Left forelimb (tissue), 1 donor: Measurements from ENCODE around the gene HYAL3.

Experiments
- DNase-seq: peaks from one replicate; pipeline ENCODE4 v3.0.0-alpha.2; 2018; ENCODE audit warnings: low spot score

The HYAL3 gene, protein sequence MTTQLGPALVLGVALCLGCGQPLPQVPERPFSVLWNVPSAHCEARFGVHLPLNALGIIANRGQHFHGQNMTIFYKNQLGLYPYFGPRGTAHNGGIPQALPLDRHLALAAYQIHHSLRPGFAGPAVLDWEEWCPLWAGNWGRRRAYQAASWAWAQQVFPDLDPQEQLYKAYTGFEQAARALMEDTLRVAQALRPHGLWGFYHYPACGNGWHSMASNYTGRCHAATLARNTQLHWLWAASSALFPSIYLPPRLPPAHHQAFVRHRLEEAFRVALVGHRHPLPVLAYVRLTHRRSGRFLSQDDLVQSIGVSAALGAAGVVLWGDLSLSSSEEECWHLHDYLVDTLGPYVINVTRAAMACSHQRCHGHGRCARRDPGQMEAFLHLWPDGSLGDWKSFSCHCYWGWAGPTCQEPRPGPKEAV

DNA sequence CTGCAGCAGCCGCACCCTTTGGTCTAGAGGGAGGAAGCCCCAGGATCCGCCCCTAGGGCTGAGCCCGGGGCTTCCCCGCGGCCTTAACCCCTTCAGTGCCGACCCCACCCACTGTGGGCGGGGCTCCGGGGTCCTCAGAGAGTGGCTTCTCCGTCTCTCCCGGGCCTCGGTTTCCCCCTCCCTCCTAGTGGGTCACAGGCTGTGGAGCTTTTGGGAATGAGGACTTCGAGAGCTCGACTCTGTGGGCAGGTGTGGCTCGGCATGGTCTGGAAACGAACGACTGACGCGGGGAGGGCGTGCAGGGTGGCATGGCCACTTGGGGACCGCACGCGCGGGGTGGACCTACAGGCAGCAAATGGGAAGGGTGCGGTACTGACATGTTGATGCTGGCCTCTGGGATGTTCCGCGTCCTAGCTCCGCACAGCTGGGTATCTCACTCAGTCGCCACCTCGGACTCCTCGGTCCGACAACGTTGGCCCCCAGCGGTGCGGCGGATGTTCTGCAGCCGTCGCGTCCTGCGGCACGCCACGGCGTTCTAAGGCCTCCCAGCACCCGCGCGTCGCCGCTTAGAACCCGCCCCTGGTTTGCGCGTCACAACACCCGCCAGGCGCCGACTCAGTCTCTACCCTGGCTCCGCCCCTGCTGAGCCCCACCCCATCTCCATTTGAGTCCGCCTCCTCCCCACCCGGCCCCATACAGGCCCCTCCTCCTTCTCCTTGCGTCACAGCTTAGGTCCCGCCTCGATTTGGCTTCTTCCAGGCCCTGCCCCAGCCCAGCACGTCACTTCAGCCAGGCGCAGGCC lies at the start of gene HYAL3, which contains the start of gene NAA80:
Gene HYAL3, minus strand, starts transcription at position 570 of the 802 bp plus-strand sequence. CDS start 3,803 bp downstream, outside the sequence.
Gene NAA80, minus strand, starts transcription at position 570 of the 802 bp plus-strand sequence. CDS start 1,942 bp downstream, outside the sequence.
- DNase-seq, result peak; percentile 100

DNA sequence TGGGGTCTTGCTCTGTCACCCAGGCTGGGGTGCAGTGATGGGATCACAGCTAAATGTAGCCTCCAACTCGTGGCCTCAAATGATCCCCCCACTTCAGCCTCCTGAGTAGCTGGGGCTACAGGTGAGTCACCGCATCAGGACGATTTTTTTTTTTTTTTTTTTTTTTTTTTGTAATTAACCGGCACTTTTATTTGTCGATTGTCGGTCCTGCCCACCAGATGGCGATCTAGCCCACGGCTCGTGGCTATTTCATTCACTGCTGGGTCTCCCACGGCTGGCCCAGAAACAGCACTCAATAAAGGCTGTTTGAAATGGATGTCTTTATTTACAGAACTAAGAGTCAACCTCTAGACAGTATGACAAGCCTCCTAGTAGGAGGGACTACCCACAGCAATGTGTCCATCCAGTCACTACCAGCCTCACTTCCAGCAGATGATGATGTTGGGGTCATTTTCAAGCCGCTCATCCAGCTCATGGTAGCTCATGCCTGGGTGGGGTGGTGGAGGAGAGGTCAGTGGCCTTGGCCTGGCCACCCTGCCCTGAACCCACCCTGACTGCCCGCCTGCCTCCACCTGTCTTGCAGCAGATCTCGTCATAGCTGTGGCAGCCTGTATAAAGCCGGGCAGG lies 48.1 kb upstream of the HYAL3 start:
- no peak for DNase-seq

DNA sequence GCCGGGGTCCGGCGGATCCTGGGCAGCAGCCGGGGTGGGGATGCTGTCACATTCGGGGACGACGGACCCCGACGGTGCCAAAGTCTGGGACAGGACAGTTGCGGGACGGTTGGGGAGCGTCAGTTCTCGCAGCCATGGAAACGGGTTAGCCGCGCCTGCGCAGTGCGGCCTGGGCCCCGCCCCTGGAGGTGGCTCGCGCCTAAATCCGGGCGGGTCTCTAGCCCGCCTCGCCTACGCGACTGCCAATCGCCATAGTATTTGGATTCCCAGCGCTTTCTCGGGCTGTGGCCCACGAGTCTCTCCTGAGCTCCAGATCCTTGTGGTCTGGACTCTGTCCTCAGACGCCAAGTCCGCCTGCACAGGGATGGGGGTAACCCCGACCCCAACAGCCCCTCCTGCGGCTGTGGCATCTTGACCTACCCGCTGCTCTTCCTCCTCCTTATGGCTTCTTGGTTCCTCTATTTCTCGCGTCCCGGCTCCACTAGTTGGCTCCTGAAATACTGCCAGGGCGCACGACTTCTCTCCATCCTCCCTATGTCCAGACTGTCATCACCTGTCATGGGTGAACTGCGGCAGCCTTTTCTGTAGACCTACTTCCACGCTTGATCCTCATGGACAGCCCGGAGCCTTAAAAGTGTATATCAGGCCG lies 46.5 kb upstream of the HYAL3 start, which contains the start of gene ZMYND10:
Gene ZMYND10, minus strand, starts transcription at position 147 of the 649 bp plus-strand sequence. CDS start 153 bp downstream, outside the sequence.
- DNase-seq, result peak; percentile 82

- DNase-seq, result no peak
Observed at GRCh38 chr3:50345008-50345407, 45.8 kb upstream of the HYAL3 start.

GRCh38 chr3:50342813-50343633 lies 43.8 kb upstream of the HYAL3 start:
- DNase-seq, result no peak

DNA sequence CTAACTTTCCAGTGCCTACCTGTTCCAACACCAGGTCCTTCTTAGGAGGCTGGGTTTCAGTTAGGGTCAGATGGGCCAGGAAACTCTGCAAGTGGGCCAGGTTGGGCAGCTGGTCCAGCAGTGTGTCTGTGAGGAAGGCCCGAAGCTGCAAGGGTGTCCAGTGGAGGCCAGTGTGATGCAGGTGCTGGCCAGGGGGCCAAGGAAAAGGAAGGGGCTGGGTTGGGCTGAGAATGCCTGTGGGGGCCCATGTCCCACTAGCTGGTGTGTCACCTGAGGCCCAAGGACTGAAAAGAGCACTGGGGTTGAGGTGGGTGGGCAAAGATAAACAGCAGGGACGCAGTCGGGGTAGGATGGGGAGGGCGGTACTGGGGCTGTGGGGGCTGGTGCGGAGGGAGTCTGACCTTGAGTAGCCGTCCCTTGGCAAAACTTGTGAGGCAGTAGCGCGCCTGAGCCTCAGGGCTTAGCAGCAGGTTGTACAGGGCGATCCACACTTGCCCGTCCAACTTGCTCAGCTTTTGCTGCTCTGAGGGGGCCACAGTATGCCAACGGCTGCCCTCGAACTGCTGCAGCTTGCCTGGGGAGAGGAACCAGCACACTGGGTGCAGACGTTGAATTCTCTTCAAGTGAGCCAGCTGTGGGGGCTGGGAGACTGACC lies 42.9 kb upstream of the HYAL3 start:
- no peak for DNase-seq

GRCh38 chr3:50341537-50341936 lies 42.3 kb upstream of the HYAL3 start:
- DNase-seq, result no peak

GRCh38 chr3:50340448-50341329 lies 41.5 kb upstream of the HYAL3 start, which contains the start of gene RASSF1:
Gene RASSF1 (minus strand): TSS chr3:50340836. CDS start chr3:50340805, 31 bp downstream.
- peak; percentile 86 for DNase-seq

DNA sequence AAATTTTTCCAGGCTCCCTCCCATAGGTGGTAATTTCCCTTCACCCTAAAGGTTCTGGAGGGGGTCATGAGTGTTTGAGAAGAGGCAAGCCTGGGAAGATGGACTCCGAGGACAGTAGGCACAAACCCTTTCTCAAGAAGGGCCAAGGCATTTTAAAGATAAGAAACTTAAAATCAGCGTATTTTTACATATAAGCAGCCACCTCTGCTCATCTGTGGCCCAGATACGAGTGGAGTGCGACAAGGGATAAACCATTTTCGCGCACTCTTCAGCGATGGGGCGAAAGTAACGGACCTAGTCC lies 40.9 kb upstream of the HYAL3 start:
- no peak for DNase-seq

- DNase-seq, result no peak
Observed at GRCh38 chr3:50339485-50340146, 40.4 kb upstream of the HYAL3 start.

- no peak for DNase-seq
Observed at GRCh38 chr3:50338965-50339364, 39.8 kb upstream of the HYAL3 start.

GRCh38 chr3:50337175-50337861 lies 38.1 kb upstream of the HYAL3 start:
- peak; percentile 99 for DNase-seq

DNA sequence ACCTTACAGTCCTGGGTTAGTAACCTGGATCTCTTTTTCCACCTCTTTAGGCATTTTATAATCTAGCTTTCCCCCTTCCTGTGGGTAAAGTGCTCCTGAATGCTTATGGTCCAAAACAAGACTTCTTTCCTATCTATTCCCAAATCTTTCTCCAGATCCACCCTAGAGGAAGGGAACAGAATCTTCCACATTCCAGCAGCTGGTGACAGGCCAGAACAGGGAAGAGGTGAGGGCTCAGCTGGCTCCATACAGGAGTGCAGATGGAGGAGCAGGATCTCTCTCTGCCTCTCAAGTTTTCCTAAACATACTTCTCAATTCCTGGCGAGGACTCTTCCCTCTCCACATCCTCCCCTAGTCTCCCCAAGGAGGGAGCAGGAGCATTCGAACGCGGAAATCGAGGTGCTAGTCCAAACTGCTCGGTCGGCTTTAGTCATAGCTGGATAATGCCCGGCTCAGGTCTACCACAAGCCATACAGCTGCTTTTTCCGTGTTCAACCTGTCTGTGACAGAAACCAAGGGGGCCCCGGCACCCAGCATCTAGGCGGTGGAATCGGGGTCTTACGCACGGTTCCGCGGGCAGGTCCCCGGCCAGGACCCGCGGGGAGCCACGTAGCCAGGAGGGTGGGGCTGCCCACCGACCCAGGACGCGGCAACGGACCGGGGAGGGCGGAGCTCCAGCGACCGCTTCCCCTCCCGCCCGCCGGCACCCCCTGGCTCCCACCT lies 37.4 kb upstream of the HYAL3 start:
- DNase-seq, result no peak

GRCh38 chr3:50334339-50335075 lies 35.3 kb upstream of the HYAL3 start:
- DNase-seq, result no peak

- DNase-seq, result no peak
Observed at GRCh38 chr3:50333744-50334328, 34.6 kb upstream of the HYAL3 start.

DNA sequence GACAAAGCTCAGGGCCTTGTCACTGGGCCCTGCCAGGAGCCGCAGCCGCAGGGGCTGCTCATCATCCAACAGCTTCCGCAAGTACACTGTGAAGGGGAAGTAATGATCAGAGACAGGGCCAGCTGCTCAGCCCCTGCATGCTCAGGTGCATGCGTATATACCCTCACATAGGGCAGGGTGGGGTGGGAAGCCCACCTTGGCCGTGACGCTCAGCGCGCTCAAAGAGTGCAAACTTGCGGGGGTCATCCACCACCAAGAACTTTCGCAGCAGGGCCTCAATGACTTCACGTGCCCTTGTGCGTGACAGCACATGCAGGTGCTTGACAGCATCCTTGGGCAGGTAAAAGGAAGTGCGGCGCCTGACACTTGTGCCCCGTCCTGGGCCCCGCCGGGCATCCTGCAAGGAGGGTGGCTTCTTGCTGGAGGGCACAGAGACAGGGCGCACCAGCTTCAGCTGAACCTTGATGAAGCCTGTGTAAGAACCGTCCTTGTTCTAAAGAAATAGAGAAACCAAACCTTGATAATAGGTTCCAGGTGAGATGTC lies 32.2 kb upstream of the HYAL3 start:
- DNase-seq, result no peak
